Pons (tissue), 1 donor: ENCODE data around the gene DACH1.
"Not testable (repeated sequence)": the region's sequence is repeated elsewhere in the genome, so short reads cannot be mapped to it uniquely, and the experiment has no call there.

Source experiments
- DNase-seq: peaks from one replicate; pipeline ENCODE4 v3.0.0-alpha.2; 2016; ENCODE audit warnings: low spot score

Gene DACH1

DNA sequence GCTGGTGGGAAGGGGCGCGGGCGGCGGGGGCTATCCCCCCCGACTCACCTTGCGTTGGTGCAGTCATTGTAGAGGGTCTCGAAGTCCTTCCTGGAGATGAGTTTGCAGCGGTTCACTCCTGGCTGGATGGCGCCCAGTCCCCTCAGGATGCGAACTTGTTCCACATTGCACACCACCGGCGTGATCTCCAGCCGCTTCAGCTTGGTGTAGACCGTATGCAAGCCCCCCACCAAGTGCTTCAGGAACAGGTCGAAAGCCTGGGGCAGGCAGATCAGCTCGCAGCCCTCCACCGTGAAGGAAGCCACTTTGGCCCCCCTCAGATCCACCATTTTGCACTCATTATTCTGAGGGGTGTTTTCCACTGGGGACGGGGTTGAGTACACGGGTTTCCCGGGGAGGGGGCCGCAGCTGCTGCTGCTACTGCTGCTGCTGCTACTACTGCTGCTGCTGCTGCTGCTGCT lies 1.1 kb downstream of the DACH1 start:
- no peak for DNase-seq

DNA sequence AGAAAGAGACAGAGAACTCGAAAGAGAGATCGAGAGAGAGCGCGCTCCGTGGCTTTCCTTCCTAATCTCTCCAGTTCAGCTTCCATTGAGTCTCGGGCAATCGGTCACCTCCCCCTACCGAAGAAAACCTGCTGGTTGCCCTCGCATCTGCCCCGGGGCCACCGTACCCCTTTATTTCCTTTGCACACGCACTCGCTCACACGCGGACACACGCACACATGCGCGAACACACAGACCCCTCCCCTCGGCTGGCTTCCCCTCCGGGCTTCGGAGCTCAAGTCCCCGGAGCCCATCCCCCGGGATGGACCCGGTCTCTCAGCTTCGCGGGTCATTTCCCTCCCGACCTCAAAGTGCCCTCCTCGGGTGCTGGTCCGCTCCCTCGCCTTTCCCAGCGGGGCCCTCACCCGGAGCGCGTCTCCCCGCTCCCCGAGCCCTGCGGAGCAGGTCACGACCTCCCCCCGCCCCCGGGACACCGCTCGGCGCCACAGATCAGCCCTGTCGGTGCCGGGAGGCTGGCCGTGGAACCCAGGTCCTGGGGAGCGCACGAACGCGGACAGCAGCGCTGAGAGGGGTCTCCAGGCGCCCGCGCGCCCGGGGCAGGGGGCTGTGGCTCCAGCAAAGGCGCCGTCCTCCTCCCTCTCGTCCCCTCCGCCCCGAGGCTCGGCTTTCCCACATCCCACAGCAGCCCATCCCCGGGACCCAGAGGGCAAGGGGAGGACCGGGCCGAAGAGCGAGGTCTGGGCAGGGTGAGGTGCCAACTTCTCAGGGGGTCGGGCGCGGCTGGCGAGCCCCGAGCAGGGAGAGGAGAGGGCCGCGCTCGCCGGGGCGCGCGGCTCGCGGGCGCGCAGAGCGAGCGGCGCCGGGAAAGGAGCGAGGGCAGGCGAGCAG lies 1.8 kb downstream of the DACH1 start:
- no peak for DNase-seq

DNA sequence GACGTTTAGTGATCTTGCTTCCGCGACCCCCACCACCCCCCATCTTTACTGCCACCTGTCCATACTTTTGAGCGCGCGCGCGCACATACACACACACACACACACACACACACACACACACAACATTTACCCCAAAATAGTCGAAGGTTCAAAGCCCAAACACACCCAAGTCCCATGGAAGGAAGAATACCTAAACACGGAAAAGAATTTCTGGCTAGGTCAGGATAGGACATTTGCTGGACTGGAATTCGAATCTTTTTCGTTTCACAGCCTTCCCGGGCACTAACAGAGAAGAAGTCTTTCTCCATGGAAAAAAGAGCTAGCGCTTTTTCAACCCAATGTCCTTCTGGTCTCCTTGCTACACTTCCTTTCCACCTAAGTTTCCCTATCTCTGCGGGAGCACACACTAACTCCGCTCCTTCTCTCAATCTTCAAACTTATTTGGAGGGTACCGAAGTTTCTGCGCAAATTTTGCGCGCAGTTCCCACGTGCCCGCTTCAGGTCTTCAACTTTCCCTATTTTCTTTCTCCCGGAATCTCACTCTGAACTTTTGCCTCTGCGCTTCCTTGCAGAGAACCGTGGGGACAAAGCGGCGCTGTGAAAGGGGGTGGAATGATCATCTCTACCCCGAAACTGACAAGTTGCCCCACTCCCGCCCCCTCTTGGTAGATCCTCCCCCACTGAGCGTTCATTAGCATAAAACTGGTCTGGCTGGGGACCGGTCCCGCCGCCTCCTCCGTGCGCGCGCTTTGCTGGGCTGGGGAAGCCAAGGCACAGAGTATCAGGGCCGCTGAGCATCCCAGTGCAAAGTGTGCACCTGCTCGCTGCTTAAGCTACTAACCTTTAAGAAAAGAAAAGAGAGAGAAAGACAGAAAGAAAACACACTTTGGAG lies 2.7 kb downstream of the DACH1 start:
- no peak for DNase-seq

DNA sequence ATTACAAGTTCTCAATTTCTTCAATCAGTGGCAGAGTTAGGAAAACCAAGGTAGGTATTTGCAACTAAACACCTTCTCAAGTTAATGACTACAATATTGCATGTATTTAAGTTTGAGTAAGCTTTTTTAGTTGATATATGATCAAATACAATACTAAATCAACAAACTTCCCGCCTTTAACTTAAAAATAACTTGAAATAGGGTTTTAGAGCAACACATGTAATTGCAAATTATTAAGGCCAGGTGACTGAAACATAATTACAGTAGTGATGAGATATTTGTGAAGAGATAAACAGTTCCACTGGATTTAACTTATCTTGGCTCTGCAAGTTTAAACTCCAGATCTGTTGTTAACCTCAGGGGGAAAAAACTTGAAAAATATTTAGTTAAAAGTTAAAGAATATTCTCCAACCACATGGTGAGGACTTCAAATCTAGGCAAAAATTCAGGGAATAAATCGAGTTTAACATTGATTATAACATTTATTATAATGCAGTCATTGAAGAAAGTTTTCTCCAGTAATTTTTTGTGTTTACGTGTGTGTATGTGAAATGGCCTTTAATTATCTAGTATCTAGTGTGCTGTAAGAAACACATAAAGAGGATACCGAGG lies 3.6 kb downstream of the DACH1 start:
- no peak for DNase-seq

DNA sequence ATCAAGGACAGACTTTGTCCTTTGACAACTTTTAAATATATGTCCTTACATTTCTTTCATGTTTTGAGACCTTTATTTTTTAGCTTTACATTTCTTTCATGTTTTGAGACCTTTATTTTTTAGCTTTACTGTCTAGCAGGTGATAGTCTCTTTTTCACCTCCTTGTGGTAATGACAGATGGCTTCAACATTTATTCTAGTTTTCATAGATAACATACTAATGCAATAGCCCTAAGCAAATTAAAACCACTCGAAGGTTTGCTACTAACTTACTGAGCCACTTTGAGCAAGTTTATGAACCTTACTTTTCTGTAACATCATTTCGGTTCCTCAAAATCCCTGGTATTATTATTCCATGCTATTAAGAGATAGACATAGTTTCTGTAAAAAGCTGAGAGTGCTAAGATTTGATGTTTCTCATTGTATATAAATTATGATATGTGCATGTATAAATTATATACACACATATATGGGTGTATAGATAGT lies 4.5 kb downstream of the DACH1 start:
- DNase-seq, result no peak

DNA sequence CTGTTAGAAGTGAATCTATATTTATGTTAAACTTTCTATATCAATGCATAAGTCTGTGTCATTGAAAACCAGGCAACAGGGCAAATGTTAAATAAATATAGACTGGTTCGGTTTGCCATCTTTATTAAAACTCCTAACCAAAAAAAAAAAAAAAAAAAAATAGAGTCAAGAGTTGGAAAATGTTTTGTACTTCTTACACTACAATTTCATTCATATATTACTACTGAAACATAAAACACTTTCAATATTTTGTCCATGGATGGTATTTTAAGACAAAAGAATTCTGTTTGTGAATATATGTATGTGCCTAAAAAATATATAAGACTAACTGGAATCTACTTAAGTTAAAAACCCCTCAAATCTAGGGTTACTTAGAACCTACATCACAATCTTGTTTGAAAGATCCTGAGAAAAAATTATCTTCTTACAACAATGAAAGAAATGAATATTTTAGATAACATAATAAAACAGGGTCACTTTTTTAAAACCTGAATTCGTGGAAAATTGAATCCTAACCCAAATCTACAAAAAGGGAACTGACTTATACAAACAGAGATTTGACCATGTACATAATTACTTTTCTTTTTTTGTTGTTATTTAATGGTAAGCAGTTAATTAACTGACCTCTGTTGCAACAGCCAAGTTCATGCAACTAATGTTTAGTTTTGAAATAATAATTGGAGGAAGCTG lies 5.1 kb downstream of the DACH1 start:
- no peak for DNase-seq

DNA sequence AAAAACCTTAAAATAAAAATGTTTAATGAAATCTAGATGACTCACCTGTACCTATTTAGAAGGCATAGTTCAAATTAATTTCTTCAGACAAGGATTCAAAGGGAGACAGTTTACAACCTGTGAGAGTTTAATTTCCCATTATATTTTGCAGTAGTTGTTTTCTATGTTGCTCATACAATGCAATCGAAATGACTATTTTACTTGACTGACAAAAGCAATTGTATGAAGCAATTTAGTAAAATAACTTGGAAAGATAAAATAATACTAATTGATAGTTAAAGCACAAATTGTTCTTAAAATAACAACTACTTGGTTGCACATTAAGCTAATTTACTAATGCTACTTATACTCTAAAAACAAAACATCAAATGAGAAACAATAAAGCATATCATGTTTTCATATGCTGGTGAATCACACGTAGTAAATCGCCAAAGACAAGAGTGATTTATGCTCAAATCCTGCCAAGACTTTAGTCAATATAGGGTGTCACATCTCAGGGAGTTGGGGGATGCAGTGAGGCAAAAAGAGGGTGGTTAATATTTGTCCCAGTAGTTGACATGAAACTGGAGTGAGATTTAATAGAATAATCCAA lies 6.4 kb downstream of the DACH1 start:
- no peak for DNase-seq

DNA sequence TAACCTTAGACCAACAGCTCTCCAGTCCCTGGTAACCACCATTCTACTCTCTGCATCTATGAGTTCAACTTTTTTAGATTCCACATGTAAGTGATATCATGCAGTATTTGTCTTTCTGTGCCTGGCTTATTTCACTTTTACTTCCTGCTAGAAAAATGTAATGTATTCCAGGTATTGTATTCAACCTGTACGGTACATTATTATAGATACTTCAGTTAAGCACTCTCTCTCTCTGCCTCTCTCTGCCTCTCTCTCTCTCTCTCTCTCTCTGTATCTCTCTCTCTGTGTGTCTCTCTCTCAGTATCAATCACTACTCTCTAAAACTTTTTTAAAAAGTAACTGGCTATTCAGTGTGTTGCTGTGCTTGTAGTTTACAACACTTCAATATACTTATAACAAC lies 8.4 kb downstream of the DACH1 start:
- DNase-seq, result no peak

DNA sequence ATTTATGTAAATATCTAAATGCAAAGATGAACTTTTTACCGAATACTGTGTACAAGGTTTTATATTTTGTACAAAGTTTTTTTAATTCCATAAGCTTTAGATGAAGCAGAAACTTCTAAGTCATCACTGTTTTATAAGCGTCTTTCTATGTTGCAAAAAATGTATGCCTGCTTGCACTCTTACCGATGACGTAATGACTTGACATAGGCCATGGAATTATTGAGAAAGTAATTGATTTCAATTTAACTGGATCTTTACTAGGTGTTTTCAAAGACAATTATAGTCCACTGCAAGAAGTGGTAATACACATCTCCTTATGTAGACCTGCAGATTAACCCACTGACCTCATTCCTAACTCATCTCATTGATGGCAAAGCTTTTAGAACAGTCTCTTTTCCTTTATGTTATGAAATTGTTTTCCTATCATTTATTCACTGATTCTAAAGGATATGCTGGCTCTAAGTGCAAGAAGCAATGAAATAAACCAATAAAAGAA lies 10.4 kb downstream of the DACH1 start:
- no peak for DNase-seq

DNA sequence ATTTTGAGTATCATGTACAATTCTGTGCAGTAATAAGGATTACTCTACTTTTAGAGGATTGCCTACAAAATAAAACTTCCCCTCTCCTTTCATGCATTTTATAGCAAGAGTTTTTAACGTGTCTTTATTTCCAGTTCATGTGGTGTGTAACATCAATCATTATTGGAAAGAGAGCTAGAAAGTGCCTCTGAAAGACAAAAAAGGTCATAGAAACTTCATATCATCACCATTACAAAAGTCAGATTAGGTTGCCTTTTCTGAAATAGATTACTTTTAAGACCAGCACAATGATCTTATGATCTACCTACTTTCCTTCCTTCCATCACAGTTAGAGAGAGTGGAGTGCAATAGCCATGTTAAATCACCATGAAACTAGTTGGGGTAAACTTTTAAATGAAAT lies 12.6 kb downstream of the DACH1 start:
- DNase-seq, result no peak

DNA sequence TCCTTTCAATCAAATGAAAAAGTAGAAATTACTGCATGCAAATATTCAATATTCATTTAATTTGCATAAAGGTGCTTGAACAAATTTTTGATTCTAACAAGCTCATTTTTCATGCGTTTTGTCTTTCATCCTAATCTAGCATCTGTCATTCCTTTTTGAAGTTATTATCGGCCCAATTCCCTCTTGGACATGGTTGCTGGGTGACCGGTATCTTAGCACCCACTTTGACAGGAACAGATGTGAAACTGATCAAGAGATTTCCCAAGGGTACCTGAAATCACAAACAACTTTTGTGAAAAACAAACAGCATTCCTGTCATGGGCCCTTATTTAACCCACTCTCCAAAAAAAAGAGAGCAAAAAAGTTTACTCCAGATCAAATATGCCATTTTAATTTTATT lies 13.3 kb downstream of the DACH1 start:
- DNase-seq, result no peak

DNA sequence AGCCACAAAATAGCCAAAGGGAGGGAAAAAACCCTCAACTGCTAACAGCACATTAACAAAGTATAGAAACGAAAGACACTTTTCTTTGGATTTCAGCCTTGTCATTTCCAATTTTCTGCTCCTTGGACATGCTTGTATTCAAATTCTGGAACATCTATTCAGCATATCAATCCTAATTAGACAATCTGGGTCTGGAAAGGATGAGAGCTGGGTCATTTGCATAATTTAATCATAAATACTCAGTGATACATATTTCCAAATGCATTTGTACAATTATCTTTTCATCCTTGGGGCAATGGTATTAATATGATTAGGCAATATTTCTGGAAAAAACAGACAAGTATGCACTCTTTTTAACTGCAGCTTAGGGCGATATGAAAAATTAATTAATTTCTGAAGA lies 14.3 kb downstream of the DACH1 start:
- no peak for DNase-seq

DNA sequence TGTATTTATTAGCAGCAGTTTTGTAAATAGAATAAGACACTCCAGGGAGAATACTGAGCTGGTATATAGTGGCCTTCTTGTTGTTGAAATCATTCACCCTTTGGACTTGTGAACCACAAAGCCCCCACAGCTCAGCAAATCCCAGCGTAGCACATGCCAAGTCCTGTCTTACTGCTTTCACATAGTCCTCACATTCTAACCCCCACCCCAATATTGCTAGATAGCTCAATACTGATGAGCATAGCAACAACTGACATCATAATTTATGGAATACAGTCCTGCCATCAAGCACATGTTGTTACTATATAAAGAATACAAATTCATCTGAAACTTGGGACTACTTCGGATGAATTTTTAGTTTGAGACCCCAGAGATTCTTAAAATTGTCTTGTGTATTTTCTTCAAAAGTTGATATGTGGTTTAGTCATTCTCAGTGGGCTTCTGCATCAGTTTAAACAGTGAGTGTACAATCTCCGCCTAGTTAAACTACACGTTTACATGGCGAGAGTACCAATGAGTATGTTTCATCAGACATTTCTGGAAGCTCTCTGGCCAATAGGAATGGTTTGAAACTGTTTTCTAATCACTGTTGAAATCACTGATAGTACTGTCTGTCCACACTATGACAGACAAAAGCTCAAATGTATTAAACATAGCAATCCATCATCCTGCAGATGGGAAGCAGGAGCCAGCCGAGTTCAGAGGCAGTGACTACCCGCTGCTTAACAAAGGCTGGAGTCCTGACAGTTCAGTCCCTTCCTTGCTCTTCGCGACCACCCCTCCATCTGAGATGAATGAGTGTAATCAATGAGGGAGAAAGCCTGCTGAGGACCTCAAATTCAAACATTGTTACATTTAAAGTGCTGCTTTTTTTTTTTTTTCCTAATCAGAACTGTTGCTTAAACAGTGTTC lies 15.2 kb downstream of the DACH1 start:
- DNase-seq, result no peak

DNA sequence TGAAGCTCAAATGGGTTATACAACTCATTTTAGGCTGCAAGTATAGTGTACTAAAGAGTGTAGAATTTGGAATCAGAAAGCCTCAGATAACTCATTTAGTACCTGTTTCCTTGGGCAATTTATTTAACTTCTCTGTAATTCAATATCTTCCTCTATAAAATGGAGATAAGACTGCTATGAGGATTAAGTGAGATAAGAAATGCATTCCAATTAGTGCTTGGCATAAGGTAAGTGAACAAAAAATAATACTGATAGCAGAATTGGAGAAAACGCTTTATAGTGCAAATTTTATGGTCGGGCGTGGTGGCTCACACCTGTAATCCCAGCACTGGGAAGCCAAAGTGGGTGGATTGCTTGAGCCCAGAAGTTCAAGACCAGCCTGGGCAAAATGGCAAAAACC lies 25.0 kb downstream of the DACH1 start:
- no peak for DNase-seq

DNA sequence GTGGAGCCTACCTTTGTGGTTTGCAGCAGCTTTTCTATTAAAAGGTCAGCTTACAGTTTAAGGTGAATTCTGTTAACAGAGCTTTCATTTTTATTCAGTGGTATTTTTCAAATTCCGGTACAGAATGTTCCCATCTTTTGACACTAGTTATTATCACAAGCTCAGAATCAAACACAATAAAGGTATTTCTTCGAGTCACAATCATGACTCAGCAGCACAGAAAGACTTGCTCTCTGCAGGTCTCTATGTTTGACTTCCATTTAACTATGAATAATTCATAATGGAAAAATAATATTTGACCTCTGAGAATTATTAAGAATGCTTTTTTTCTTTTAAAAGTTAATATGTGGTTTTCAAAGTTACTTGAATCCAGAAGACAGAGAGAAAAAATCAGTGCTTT lies 28.2 kb downstream of the DACH1 start:
- DNase-seq, result no peak

DNA sequence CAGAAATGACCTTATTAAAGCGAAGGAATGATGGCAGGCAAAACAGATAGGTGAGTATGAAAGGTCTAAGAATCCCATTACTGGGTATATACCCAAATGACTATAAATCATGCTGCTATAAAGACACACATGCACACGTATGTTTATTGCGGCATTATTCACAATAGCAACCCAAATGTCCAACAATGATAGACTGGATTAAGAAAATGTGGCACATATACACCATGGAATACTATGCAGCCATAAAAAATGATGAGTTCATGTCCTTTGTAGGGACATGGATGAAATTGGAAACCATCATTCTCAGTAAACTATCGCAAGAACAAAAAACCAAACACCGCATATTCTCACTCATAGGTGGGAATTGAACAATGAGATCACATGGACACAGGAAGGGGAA lies 29.4 kb downstream of the DACH1 start:
- DNase-seq, result not testable (repeated sequence)

DNA sequence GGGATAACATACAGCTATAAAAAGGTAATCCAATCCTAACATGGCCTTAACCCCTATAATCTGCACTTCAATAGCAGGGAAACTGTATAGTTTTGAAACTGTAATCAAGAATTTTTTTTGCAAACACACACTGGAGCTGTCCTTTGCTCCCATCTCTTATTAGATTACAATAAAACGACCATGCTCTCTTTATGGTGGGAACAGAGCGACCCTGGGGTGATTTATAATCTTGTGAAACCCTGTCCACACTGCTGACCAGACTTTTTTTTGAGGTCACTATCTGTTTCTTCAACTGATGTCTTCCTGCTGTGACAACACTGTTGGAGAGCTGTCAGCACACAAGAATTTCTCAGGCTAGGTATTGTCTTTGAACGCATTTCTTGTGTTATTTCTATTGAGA lies 35.3 kb downstream of the DACH1 start:
- no peak for DNase-seq

DNA sequence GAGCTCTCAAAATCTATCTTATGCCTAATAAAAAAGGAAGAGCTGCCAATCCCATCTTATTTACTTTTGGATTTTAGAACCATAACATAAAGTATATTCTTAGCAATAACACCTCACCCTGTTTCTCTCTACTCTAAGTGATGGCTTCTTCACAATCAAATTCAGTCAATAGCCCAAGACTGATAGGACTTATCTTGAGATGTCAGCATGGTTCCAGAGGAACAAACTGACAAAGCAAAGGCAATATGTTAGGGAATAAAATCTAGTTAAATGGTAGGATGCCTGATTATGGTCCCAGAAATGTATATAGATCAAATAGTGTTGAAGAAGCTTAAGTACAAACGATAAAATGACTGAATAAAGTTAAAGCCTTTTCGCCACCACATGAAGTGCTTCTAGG lies 36.3 kb downstream of the DACH1 start:
- no peak for DNase-seq

DNA sequence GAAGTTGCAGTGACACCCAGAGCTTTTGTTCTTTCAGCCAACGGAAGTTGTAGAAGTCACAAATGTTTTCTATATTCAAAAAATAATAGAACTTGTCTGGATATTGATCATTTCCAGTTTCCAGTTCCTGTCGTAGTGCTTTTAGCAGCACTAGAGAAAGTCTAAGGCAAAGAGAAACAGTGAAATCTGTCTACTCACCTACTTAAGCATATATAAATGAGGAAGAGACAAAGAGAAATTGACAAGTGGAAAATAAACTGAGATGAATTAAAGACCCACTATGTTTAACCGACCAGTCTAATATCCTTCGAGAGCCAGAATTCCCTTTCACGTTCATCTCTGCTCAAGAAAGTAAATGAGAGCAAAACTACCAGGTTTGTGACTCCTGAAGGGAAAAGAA lies 36.7 kb downstream of the DACH1 start:
- DNase-seq, result no peak

DNA sequence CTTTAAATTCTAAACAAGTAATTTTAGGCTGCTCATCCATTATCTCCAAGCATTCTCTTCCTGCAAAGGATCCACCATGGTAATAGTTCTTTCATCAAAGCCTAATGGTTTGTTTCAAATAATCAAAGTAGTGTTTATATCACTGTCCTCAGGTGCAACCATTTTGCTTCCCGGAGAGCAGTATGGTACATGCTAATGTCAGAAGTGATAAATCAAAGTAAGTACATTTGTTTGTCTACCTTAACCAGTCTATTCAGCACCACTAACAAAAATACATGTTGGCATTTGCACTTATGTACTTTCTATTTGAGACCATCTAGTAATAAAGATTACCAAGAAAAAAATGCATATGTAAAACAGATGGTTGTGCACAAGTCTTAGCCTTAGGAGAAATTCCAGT lies 37.5 kb downstream of the DACH1 start:
- no peak for DNase-seq
